HFFc6 (cell line): ENCODE data around the gene ENDOV. TPM values are rescaled to one million over a fixed set of nuclear protein-coding genes. Genes with fewer than 3 reads are reported as not detected.

ENCODE experiments used
- DNase-seq: peaks from one replicate; pipeline ENCODE4 v3.0.0-alpha.2; 2018
- H3K27ac Mint-ChIP-seq: 2 replicates; pipeline ENCODE4 v1.8.0; 2020; ENCODE audit warnings: mild to moderate bottlenecking, mixed read lengths
- H3K27me3 Mint-ChIP-seq: 2 replicates; pipeline ENCODE4 v1.8.0; 2021; ENCODE audit warnings: mild to moderate bottlenecking, moderate library complexity, mixed read lengths; ENCODE audit not compliant: insufficient read depth
- H3K36me3 Mint-ChIP-seq: 2 replicates; pipeline ENCODE4 v1.8.0; 2021; ENCODE audit warnings: low read depth, mixed read lengths
- H3K4me1 Mint-ChIP-seq: 2 replicates; pipeline ENCODE4 v1.8.0; 2020; ENCODE audit warnings: low read depth, mixed read lengths
- H3K4me3 Mint-ChIP-seq: 2 replicates; pipeline ENCODE4 v1.8.0; 2020; ENCODE audit warnings: mild to moderate bottlenecking, moderate library complexity, mixed read lengths
- H3K9me3 Mint-ChIP-seq: 2 replicates; pipeline ENCODE4 v1.8.0; 2020; ENCODE audit warnings: mild to moderate bottlenecking, mixed read lengths
- CTCF ChIP-seq: fragments of 200-600 bp; sonication (generic); IDR thresholded peaks from 2 replicates; pipeline ENCODE4 v1.5.0; 2021; ENCODE audit warnings: antibody characterized with exemption, mild to moderate bottlenecking
- total RNA-seq, 6 experiments: library from RNA; stranded (reverse); fragmentation: NEBNext Ultra II Directional; extraction: Animal tissue kit (Norgen Biotek cat#: 25700); gene quantifications; 2 replicates in 1 of 6; 3 replicates in 5 of 6; pipeline ENCODE4 v1.2.3, GENCODE V29; 2021

Gene ENDOV
- total RNA-seq, 6 experiments from 2014 or later: 11.7 to 17.3 (median 13.7) TPM

GRCh38 chr17:80379348-80379747 lies 35.6 kb upstream of the ENDOV start:
- DNase-seq: no peak
- TF ChIP-seq CTCF: no peak
- H3K9me3 Mint-ChIP-seq: no peaks in the 10 kb centered on the region
- peaks cover 50% of the 10 kb centered on the region for H3K36me3 Mint-ChIP-seq
- peaks cover 2% of the 10 kb centered on the region for H3K27me3 Mint-ChIP-seq
- H3K4me3 Mint-ChIP-seq: no peak overlapping the region
- no peak overlapping the region for H3K27ac Mint-ChIP-seq
- no peaks in the 10 kb centered on the region for H3K4me1 Mint-ChIP-seq

- no peak overlapping the region for H3K27ac Mint-ChIP-seq
- H3K9me3 Mint-ChIP-seq: no peaks in the 10 kb centered on the region
- peaks cover 5% of the 10 kb centered on the region for H3K27me3 Mint-ChIP-seq
- TF ChIP-seq CTCF: no peak
- no peak for DNase-seq
- no peak overlapping the region for H3K4me3 Mint-ChIP-seq
- H3K4me1 Mint-ChIP-seq: no peaks in the 10 kb centered on the region
- peaks cover 55% of the 10 kb centered on the region for H3K36me3 Mint-ChIP-seq
Measured at GRCh38 chr17:80380068-80380467, 34.9 kb upstream of the ENDOV start.

DNA sequence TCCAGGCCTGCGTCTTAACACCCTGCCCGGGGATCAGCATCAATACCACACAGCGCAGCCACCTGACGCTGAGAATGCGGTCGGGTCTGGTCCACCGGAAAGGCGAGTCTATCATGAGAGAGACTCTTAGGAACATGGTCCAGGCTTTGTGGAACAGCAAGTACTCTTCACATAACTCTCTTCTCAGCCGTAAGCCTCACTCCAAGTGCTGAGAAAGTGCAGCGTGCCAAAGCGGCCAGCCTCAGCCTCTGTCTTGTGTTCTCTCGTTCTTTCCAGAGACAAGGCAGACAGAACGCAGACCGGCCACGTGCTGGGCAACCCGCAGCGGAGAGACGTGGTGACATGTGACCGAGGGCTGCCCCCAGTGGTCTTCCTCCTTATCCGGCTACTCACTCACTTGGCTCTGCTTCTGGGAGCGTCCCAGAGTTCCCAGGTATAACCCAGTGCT lies 34.4 kb upstream of the ENDOV start:
- Mint-ChIP-seq H3K27ac (no peak overlapping the region), H3K4me3 (no peak overlapping the region), H3K36me3 (peaks cover 55% of the 10 kb centered on the region), H3K27me3 (peaks cover 5% of the 10 kb centered on the region), H3K4me1 (no peaks in the 10 kb centered on the region), H3K9me3 (no peaks in the 10 kb centered on the region)
- no peak for TF ChIP-seq CTCF
- no peak for DNase-seq

- Mint-ChIP-seq H3K36me3 (peaks cover 49% of the 10 kb centered on the region), H3K4me1 (no peaks in the 10 kb centered on the region), H3K4me3 (no peak overlapping the region), H3K27ac (no peak overlapping the region), H3K27me3 (peaks cover 5% of the 10 kb centered on the region), H3K9me3 (no peaks in the 10 kb centered on the region)
- no peak for TF ChIP-seq CTCF
- no peak for DNase-seq
Measured at GRCh38 chr17:80381416-80381923, 33.5 kb upstream of the ENDOV start.

DNA sequence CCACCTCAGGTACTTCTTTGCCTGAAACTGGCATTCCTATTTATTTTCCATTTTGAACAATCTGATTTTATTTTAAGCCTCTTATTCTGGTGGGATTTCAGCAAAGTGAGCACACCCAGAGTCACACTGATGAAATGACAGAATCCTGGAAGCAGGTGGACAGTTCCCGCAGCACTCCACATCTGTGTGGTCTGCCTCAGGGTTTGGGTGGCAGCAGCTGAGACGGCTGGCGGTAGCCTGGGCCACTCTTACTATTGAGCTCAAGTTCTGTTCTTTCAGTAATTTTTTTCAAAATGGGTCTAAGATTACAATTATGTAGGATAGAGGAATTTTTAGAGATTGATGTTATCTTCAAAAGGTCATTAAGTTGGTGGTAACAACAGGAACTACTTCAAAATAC lies 32.5 kb upstream of the ENDOV start:
- Mint-ChIP-seq H3K9me3 (no peaks in the 10 kb centered on the region), H3K4me3 (no peak overlapping the region), H3K27ac (no peak overlapping the region), H3K27me3 (peaks cover 5% of the 10 kb centered on the region), H3K36me3 (peaks cover 39% of the 10 kb centered on the region), H3K4me1 (no peaks in the 10 kb centered on the region)
- no peak for DNase-seq
- no peak for TF ChIP-seq CTCF

- no peak for TF ChIP-seq CTCF
- Mint-ChIP-seq H3K36me3 (peaks cover 36% of the 10 kb centered on the region), H3K4me3 (no peak overlapping the region), H3K9me3 (no peaks in the 10 kb centered on the region), H3K27me3 (peaks cover 5% of the 10 kb centered on the region), H3K27ac (no peak overlapping the region), H3K4me1 (no peaks in the 10 kb centered on the region)
- DNase-seq: no peak
Measured at GRCh38 chr17:80382956-80383355, 32.0 kb upstream of the ENDOV start.
